ENCODE measurements around the gene GNGT2.
"Not testable (repeated sequence)": the region's sequence is repeated elsewhere in the genome, so short reads cannot be mapped to it uniquely, and the experiment has no call there.

GNGT2 gene

DNA sequence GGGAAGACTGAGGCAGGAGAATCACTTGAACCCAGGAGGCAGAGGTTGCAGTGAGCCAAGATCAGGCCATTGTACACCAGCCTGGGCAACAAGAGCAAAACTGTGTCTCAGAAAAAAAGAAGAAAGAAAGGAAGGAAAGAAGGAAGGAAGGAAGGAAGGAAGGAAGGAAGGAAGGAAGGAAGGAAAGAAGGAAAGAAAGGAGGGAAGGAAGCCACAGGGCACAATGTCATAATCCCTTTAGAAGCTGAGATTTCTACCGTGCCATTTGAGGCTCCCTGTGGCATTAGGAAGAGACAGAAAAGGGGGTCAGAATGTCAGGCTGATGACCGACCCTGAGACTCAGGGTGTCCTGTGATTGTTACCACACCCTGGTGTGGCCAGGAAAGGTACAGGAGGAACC is 6.6 kb downstream of the GNGT2 start:
- no peak for DNase-seq (ENCODE audit: low read depth)

DNA sequence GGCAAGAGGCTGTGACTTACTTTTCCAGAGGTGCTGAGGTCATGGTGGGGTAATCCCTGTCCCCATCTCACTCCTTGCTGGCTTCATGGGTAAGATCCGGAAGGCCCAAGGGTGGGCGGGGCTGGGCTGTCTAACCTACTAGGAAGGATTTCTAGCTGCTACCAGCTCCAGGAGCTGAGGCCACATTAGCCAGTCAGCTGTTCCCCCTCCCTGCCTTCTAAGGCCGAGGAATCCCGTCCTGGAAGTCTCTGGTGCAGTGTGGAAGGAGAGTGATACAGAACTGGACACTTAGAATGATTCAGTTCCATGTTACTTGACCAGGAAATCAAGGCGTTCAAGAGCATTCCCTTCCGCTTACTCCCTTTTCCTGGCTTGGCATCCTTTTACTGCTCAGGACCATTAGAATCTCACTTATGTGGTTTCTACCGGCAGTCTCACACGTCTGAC is 8.9 kb downstream of the GNGT2 start:
- DNase-seq (ENCODE audit: low read depth) = no peak

DNA sequence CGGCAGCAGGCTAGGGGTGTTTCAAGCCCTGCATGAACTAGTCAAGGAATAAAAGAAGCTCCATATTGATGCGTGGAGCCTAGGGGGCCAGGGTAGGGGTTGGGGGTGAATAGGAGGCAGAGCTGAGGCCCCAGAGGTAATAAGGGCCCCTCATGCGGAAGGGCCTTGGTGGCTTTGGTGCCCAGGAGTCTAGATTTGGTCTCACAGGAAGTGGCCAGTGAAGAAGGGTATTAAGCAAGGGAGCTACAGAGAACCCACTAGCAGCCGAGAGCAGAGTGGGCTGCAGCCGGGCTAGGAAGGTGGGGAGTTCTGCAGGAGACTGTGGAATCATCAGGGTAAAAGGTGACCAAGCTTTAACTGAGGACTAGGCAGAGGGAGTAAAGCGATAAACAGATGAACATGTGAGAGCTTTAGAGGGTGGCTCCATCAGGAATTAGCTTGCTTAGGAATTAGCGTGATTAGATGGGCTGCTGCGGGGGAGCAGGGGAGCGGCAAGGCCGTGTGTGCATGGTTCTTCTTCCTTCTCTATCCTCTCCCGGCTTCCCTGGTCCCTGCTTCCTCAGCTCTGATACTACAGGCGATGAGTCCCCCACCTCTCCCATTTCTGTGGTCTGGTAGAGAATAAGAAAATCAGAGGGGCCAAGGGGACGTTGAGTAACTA is 9.8 kb downstream of the GNGT2 start:
- no peak for DNase-seq (ENCODE audit: low read depth)

DNA sequence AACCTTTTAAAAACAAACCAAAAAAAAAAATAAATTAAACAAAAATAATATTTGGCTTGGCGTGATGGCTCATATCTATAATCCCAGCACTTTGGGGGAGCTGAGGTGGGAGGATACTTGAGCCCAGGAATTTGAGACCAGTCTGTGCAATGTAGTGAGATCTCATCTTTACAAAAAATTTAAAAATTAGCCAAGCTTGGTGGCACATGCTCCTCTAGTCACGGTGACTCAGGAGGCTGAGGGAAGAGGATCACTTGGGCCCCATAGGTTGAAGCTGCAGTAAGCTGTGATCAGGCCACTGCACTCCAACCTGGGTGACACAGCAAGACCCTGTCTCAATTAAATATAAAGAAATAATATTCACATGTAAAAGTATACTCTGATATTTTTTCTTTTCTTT is 12.2 kb downstream of the GNGT2 start:
- DNase-seq (ENCODE audit: low read depth) = no peak

DNA sequence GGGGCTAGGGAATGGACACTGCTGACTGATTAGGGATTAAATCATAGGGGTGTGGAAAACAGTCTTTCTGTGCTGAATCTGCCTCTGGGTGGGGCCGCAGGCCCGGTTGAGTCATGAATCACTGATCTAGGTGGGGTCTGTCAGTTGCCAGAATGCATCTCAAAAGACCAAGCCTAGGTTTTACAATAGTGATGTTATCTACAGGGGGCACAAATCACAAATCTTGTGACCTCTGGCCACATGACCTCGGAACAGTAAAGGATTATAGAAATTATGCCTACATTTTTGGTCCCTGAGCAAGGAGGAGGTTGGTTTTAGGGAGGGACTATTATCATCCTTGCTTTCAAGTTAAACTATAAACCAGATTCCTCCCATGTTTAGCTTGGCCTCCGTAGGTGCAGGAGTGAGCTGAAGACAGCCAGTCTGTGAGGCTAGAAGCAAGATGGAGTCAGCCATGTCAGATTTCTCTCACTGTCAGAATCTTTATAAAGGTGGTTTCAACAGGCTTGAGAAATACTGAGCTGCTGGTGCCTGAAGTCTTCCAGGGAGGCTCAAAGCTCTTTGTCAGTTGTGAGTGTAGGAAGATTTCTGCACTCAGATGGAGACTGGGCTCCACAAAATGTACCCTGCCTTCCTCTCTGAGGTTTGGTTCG is 12.9 kb downstream of the GNGT2 start:
- DNase-seq (ENCODE audit: low read depth) = no peak

DNA sequence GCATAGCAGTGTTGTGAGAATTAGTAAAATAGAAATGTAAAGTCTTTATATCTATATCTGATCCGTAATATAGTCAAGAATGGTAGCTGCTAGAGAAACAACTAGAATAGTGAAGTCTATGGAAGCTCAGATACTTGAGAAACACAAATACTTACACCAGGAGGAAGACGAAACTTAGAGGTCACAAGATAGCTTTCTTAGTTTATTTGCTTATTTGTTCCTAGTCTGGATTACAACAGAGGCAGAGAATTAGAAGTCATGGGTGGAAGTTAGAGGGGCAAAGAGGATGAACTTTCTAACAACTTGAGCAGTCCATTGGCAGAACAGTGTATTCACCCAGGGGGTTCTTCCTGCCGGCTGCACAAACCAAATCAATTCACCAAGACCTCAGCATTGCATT is 13.9 kb downstream of the GNGT2 start:
- no peak for DNase-seq (ENCODE audit: low read depth)

DNA sequence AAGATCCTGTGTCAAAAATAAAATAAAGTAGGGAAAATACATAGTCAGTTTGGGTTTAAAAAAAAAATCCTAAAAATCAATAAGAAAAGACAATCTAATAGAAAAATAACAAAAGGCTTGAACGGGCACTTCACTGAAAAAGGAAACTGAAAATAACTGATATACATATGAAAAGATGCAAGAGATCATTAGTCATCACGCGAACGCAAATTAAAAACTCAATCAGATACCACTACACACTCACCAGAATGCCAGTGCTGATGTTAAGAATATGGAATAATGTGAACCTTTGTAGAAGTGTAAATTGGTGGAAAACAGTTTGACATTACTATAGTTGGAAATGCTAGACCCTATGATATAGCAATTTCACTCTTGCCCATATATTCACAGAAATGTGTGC is 14.6 kb downstream of the GNGT2 start:
- DNase-seq (ENCODE audit: low read depth) = no peak

DNA sequence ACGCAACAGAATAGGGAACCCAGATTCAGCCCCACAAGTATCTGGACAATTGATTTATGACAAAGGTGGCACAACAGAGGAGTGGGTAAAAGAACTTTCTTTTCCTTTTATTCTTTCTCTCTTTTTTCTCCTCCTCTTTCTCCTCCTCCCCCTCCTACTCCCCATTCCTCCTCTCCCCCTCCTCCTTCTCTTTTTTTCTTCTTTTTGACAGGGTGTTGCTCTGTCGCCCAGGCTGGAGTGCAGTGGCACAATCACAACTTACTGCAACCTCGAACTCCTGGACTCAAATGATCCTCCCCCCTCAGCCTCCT is 16.1 kb downstream of the GNGT2 start:
- DNase-seq (ENCODE audit: low read depth) = no peak

DNA sequence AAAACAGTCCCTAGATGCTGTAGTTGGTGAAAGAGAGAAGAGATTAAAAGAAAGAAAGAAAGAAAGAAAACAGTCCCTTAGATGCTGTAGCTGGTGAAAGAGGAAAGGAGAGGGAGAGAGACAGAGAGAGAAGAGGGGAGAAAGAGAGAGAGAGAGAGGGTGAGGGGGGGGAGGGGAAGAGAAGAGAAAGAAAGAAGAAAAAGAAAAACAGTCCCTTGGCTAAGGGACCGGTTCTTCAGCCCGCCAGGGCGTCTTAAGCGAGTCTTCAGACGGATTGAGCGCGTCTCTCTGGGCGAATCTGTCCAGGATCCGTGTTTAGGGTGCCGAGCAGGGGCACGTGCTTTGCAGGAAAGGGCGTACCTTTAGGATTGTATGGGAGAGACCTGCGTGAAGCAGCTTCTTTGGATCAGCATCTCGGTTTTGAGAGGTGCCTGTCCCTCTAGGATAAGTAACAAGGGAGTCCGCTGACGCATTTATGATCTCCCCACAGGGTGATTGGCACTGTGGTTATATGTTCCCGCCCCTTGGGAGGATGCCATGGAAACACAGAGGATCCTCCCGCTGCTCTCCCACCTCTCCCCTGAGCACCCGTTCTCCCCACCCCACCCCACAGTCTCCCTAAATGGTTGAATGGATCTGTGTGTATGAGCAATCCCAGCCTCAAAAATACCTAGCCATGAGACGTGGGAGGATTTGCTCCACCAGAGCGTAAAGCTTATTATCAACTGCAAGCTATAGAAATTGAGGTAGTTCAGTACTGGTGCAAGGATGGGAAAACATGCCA is 16.7 kb downstream of the GNGT2 start:
- DNase-seq (ENCODE audit: low read depth) = no peak

DNA sequence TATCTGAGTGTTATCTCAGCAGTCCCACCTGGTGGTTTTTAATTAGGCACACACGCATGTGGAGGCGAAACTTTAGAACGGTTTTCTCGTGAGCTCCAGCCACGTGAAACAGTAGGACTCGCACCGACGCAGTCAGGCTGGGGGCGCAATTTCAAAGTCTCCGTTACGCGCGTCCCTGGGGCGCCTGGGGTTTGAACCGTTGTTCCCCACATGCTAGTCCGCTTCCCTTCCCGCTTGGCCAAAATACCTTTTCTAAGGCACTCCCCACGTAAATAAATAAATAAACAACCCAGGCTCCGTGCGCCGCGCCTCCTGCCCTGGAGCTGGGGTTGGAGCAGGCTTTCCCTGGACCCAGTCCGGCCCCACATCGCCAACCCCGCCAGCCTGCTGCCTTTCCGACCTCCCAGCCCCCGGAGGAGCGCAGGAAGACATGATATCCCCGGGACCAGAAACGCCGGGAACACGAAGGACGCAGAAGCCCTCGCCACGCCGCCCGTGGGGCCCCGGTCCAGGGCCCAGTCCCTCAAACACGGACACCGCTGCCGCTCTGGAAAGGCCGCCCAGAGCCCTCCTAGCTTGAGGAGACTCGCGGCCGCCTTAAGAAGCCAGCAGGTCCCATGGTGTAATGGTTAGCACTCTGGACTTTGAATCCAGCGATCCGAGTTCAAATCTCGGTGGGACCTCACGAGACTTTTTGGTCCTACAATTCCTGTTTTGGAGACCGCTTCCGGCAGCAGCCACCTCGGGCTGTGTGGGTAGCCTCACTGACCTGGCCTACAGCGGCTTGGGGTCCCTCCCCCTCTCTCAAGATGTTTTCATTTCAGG is 18.2 kb downstream of the GNGT2 start:
- DNase-seq (ENCODE audit: low read depth) = peak; percentile 92

DNA sequence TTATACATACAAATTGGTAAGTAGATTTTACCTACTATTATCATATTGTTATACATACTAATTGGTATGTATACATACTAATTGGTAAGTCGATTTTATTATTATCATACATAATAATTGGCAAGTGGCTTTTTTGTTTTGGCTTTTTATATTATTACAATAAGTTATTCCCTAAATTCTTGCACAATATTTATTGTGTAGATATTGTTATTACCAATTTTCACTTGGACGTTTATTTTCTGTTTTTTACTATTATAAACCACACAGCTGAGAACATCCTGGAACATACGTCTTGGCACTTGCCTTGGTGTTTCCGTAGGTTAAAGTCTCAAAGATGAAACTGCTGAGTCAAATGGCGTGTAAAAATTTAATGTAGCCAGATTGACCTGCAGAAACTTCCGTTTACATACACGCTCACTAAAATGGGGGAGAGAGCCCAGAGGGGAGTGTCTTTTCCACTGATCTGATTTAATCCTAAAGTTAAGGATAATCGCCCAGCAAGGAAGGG is 18.9 kb downstream of the GNGT2 start:
- DNase-seq (ENCODE audit: low read depth) = no peak

DNA sequence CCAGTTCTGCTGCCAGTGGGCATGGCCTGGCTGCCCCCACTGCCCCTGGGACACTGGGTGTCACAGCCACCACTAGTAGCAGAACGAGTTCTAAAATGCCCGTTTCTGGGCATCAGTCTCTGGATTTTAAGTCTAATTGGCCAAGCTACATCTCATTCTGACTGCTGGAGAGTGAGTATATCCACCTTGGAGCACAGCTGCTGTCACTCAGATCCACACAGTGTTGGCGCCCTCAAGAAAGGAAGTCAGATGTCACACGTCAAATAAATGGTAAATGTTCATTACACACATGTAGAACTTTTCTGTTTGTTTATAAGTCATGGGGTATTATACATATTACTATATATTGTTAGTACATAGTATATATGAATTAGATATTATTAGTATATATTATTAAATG is 19.4 kb downstream of the GNGT2 start:
- DNase-seq (ENCODE audit: low read depth) = no peak

DNA sequence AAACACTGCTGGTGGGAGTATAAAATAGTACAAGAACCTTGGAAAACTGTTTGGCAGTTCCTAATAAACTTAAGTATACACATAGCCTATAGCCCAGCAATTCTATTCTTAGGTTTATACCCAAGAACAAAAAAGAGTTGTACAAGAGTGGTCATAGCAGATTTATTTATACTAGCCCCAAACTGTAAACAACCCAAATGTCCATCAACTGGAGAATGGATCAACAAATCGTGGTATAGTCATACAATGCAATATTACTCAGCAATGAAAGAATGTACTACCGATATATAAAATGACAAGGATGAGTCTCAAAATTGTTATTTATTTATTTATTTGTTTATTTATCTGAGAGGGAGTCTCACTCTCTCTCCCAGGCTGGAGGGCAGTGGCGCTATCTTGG is 23.1 kb downstream of the GNGT2 start:
- no peak for DNase-seq (ENCODE audit: low read depth)

DNA sequence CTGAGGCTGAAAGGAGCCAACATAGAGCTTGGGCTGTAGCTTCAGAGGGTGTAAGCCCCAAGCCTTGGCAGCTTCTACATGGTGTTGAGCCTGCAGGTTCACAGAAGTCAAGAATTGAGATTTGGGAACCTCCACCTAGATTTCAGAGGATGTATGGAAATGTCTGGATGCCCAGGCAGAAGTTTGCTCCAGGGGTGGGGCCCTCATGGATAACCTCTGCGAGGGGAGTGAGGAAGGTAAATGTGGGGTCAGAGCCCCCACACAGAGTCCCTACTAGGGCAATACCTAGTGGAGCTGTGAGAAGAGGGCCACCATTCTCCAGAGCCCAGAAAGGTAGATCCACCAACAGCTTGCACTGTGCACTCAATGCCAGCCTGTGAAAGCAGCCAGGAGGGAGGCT is 25.0 kb downstream of the GNGT2 start:
- not testable (repeated sequence) for DNase-seq (ENCODE audit: low read depth)

DNA sequence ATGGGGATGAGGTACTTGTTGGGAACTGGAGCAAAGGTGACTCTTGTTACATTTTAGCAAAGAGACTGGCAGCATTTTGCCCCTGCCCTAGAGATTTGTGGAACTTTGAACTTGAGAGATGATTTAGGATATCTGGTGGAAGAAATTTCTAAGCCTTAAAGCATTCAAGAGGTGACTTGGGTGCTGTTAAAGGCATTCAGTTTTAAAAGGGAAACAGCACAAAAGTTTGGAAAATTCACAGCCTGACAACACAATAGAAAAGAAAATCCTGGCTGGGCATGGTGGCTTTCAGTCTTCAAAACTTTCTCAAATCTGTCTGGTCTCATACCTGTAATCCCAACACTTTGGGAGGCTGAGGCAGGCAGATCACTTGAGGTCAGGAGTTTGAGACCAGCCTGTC is 25.9 kb downstream of the GNGT2 start:
- not testable (repeated sequence) for DNase-seq (ENCODE audit: low read depth)

DNA sequence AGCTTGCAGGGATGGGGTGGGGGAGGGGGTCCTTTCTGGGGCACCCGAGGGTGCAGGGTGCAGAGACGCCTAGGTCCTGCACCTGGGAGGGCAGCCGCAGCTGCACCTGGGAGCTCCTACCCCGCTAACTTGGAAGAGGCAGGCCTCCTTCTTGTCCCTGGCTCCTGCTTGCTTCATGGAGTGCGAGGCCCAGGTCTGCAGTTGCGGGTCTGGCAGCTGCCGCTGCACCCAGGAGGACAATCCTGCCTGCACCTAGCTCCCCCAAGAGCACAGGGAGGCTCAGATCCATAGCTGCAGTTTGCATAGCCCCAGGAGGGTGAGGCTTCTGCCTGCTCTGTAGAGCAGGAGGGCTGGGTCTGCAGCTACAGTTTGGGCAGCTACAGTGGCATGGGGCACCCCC is 26.6 kb downstream of the GNGT2 start:
- no peak for DNase-seq (ENCODE audit: low read depth)

DNA sequence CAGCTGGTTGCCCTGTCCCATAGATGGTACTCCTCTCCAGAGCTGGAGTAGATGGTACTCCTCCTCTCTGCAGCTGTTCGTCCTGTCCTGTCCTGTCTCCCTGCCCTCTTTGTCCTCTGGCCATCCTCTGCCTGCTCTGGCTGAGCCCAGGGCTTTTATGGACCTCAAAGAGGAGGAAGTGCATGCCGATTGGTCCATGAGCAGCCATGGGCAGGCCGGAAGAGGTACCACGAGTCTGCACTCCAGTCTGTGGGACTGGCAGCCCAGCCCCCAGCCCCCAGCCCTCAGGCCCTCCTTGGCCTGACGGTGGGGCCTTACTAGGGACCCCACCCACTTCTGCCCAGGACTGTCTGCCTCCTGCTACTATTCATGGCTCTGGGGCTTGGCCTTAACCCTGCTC is 27.0 kb downstream of the GNGT2 start:
- DNase-seq (ENCODE audit: low read depth) = no peak

DNA sequence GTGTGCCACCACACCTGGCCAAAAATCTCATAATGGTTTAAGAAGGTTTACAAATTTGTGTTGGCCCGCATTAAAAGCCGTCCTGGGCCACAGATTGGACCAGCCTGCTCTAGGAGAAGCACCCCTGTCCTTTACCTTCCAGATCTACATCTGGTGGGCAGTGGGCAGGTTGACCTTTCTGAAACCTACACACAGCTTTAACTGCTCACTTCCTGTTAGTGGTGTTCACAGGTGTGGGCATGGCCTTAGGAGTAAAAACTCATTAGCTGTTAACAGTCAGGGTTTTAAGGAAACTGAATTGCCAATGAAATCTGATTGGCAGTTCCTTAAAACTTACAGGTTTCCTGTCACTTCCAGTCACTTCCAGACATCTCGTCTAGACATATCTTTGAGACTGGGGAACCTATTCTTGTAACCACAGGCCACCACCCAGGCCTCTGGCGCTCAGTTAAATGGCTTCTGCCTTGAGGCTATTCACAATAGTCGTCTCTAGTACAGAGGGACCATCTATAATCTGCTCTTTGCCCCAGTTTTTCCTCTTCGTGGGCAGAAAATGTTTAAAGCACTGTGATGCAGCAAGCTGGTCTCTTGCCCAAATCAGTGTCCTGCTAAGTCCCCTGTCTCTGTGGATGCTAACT is 29.3 kb downstream of the GNGT2 start:
- no peak for DNase-seq (ENCODE audit: low read depth)

DNA sequence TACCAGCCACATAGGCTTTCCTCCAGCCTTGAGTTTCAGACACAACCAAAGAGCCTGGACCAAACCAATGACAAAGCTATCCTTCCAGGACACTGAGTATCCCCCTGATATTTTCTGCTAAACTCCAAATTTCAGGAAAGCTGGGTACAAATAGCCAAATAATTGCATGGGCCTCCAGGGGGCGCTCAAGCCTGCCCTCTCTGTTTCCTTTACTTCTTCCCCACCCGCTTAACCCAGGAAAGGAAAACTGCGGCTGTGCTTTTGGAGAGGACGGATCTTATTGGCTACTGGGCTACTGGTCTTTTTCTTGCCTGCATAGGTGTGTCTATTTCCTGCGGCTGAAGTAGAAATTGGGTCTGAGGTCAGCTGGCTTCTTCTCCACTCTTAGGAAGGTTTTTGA is 30.1 kb downstream of the GNGT2 start:
- peak; percentile 59 for DNase-seq (ENCODE audit: low read depth)

DNA sequence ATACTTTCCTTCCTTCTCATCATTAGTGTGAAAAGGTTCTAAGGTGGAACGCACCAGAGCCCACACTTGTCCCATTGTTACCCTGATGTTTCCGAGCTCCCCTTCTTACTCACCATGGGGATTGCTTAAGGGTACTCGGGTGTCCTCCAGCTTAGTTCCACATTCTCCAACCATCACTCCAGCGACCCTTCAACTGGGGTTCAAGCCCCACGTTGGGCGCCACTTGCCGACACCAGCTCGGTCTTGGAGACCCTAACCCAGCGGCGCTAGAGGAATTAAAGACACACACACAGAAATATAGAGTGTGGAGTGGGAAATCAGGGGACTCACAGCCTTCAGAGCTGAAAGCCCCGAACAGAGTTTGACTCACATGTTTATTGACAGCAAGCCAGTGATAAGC is 34.4 kb downstream of the GNGT2 start:
- not testable (repeated sequence) for DNase-seq (ENCODE audit: low read depth)

DNA sequence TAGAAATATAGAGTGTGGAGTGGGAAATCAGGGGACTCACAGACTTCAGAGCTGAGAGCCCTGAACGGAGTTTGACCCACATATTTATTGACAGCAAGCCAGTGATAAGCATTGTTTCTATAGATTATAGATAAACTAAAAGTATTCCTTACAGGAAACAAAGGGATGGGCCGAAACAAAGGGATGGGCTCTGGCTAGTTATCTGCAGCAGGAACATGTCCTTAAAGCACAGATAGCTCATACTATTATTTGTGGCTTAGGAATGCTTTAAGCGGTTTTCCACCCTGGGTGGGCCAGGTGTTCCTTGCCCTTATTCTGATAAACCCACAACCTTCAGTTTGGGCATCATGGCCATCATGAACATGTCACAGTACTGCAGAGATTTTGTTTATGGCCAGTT is 39.7 kb downstream of the GNGT2 start:
- not testable (repeated sequence) for DNase-seq (ENCODE audit: low read depth)

DNA sequence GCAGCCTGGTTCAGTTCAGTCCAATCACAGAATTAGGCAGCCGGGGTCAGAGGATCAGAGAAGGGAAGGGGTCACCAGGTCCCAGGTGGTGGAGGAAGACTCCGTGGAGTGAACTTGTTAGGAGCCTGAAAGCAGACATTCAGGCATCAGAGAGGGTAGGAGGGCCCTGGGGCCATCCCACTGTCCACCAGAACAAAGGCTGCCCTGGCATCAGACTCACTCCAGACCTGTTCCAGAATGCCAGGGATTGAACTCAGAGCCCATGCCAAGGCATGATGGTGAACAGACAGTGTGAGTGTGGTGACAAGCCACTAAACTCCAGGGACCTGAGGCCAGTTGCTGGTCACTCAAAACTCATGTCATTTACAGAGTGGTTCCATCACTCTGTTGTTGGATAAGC is 40.2 kb downstream of the GNGT2 start:
- DNase-seq (ENCODE audit: low read depth) = no peak

Measured in stimulated activated CD8-positive, alpha-beta memory T cell treated with anti-CD3 and anti-CD28 coated beads, Interleukin-15, amount 100 ng/mL, for 1 hour (primary cell).